HG03025 (cell line): ENCODE results near the gene VPREB1.
"Not testable (repeated sequence)": the region's sequence is repeated elsewhere in the genome, so short reads cannot be mapped to it uniquely, and the experiment has no call there.

Experiments used
- ATAC-seq: cut with Tn5 transposase; IDR thresholded peaks from one replicate; pipeline ENCODE4 v1.9.1; 2021; ENCODE audit warnings: mild to moderate bottlenecking, moderate library complexity; ENCODE audit not compliant: unreplicated experiment, low FRiP score

Gene VPREB1

GRCh38 chr22:22245256-22245909 is 797 bp downstream of the VPREB1 start:
- no peak for ATAC-seq

- ATAC-seq: no peak
Measured at GRCh38 chr22:22245935-22246525, 1.4 kb downstream of the VPREB1 start.

- ATAC-seq: no peak
Measured at GRCh38 chr22:22246706-22247105, 2.1 kb downstream of the VPREB1 start.

- no peak for ATAC-seq
Measured at GRCh38 chr22:22248878-22249277, 4.3 kb downstream of the VPREB1 start.

DNA sequence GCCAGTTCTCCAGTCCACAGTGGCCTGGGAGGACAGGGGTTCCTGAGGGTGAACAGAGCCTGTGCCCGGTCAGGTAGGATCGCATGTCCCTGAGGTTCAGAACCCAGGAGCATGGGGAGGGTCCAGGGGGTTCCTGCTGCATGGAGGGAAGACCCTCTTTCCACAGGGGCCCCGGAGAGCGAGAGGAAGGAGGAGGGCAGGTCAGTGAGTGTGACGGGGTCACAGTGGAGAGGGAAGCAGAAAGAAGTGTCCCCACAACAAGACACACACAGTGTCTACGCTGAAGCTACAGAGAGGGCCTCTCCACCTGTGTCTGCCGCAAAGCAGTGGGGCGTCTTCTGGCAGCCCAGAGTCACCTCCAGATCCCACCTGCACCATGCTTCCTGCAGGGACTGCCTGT is 6.1 kb downstream of the VPREB1 start:
- ATAC-seq: not testable (repeated sequence)

DNA sequence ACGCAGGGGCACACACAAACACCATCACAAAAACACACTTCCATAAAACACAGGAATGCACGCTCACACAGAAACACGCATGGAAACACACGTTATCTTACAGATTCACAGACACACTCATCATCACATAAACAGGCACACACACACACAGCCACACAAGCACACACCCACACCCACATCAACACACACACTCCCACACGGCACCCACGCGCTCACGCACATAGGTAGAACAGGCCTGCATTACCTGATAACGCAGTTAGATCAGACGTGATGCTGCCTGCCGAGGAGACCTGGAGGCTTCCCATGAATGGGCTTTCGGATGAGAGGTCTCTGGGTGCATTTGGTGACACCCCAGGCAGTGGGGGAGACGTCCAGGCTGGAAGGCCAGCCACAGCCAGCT is 11.5 kb downstream of the VPREB1 start:
- not testable (repeated sequence) for ATAC-seq

GRCh38 chr22:22258597-22259415 is 14.2 kb downstream of the VPREB1 start:
- not testable (repeated sequence) for ATAC-seq

- ATAC-seq: not testable (repeated sequence)
Measured at GRCh38 chr22:22260169-22260568, 15.6 kb downstream of the VPREB1 start.

GRCh38 chr22:22260586-22260985 is 16.0 kb downstream of the VPREB1 start:
- ATAC-seq: not testable (repeated sequence)

GRCh38 chr22:22262332-22263074 is 17.9 kb downstream of the VPREB1 start:
- not testable (repeated sequence) for ATAC-seq

- not testable (repeated sequence) for ATAC-seq
Measured at GRCh38 chr22:22263823-22264222, 19.2 kb downstream of the VPREB1 start.

GRCh38 chr22:22270036-22270676 is 25.6 kb downstream of the VPREB1 start:
- ATAC-seq: not testable (repeated sequence)

- not testable (repeated sequence) for ATAC-seq
Measured at GRCh38 chr22:22277423-22277822, 32.8 kb downstream of the VPREB1 start.

- not testable (repeated sequence) for ATAC-seq
Measured at GRCh38 chr22:22284962-22285756, 40.6 kb downstream of the VPREB1 start.

- ATAC-seq: not testable (repeated sequence)
Measured at GRCh38 chr22:22286390-22287105, 42.0 kb downstream of the VPREB1 start.

GRCh38 chr22:22287106-22287626 is 42.6 kb downstream of the VPREB1 start:
- not testable (repeated sequence) for ATAC-seq

GRCh38 chr22:22289666-22290065 is 45.1 kb downstream of the VPREB1 start:
- not testable (repeated sequence) for ATAC-seq

- ATAC-seq: not testable (repeated sequence)
Measured at GRCh38 chr22:22291129-22291806, 46.7 kb downstream of the VPREB1 start.
